Measurements from ENCODE around the gene CST7.
A peak's percentile ranks its signal among the peaks of the same experiment; 100 is the strongest.

Gene CST7

DNA sequence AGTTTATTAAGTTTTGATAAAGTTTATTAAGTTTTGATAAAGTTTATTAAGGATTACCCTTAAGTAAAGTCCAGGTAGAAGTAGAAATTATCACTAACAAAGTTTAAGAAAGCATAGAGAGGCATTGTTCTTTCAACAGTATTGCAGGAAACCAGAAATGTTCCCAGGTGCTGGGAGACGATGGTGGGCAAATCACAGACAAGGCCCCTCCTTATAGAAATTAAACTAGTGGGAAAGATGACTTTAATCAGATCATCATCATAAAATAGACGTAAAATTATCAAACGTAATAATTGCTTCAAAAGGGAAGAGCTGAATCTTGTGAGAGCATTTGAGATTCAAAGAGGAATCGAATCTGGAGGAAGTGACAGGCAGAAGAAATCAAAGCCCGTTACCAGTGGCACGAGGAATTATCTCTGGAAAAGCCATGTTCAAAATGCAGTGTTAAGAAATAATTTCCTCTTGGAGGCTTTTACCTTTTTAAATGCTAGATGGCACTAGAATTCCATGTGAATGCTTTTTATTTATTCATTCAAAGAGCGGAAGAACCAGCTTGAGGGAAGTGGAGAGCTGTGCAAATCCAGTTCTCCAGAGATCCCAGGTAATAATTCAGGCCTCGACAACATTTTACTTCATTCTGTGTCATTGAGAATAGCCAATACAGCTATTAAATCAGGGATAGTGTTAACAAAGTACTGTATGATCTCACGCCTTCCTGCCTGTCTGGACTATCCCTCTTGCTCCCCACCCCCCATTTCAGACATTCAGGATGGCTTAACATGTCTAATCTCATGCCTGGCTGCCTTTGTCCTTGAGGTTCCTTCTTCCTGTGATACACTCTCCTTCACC is 44.5 kb downstream of the CST7 start:
- H3K27ac ChIP-seq (ENCODE audit: low read depth, low read length), result peak overlapping the region; percentile 39; the same call in 1 of the 2 replicates
- H3K9me3 ChIP-seq (ENCODE audit: insufficient read depth, low read length), result no peaks in the 10 kb centered on the region
- H3K27me3 ChIP-seq (ENCODE audit: low read length), result no peaks in the 10 kb centered on the region
- TF ChIP-seq, protein P1, sequence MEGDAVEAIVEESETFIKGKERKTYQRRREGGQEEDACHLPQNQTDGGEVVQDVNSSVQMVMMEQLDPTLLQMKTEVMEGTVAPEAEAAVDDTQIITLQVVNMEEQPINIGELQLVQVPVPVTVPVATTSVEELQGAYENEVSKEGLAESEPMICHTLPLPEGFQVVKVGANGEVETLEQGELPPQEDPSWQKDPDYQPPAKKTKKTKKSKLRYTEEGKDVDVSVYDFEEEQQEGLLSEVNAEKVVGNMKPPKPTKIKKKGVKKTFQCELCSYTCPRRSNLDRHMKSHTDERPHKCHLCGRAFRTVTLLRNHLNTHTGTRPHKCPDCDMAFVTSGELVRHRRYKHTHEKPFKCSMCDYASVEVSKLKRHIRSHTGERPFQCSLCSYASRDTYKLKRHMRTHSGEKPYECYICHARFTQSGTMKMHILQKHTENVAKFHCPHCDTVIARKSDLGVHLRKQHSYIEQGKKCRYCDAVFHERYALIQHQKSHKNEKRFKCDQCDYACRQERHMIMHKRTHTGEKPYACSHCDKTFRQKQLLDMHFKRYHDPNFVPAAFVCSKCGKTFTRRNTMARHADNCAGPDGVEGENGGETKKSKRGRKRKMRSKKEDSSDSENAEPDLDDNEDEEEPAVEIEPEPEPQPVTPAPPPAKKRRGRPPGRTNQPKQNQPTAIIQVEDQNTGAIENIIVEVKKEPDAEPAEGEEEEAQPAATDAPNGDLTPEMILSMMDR (IDR thresholded peaks at IDR 0.05; ENCODE audit: insufficient read depth, low read length, poor library complexity, severe bottlenecking), result no peak
- TF ChIP-seq EZH2phosphoT487 (conservative IDR thresholded peaks at IDR 0.05; ENCODE audit: low read length), result no peak
- peak overlapping the region; percentile 83 for H2AFZ ChIP-seq (ENCODE audit: low read depth, low read length, severe bottlenecking)
- H3K4me3 ChIP-seq (ENCODE audit: insufficient read depth, low read length, poor library complexity, severe bottlenecking), result peak overlapping the region; percentile 84
- H3K4me2 ChIP-seq (ENCODE audit: low read depth, low read length, poor library complexity, severe bottlenecking), result peak overlapping the region; percentile 80
- H3K9me2 ChIP-seq (replicated peaks; ENCODE audit: insufficient read depth, low read length), result no peaks in the 10 kb centered on the region
- H3K9ac ChIP-seq (ENCODE audit: low read length), result peak overlapping the region; percentile 87
- H4K20me1 ChIP-seq (ENCODE audit: low read depth, low read length), result no peaks in the 10 kb centered on the region
- H3K36me3 ChIP-seq (ENCODE audit: low read length), result no peaks in the 10 kb centered on the region
- no peaks in the 10 kb centered on the region for H3F3A ChIP-seq (ENCODE audit: insufficient read depth)
- H3K79me2 ChIP-seq (ENCODE audit: insufficient read depth, low read length), result no peaks in the 10 kb centered on the region; the same call in 1 of the 2 replicates

DNA sequence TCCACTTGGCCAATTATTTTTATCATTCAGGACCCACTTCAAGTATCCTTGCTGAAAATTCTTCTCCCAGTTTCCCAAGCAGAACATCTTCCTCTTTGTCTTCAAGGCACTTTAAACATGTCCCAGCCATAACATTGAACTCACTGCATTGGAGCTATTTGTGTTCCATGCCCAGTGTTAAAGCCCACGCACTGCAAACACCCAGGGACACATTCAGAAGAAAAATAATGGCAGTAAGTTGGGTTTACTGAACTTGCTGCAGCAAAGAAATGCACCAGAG is 45.1 kb downstream of the CST7 start:
- no peaks in the 10 kb centered on the region for H3K9me3 ChIP-seq (ENCODE audit: insufficient read depth, low read length)
- no peak for TF ChIP-seq EZH2phosphoT487 (conservative IDR thresholded peaks at IDR 0.05; ENCODE audit: low read length)
- TF ChIP-seq, protein P1 (IDR thresholded peaks at IDR 0.05; ENCODE audit: insufficient read depth, low read length, poor library complexity, severe bottlenecking), result no peak
- H3K4me2 ChIP-seq (ENCODE audit: low read depth, low read length, poor library complexity, severe bottlenecking), result no peak overlapping the region
- H3K27ac ChIP-seq (ENCODE audit: low read depth, low read length), result no peak overlapping the region
- no peaks in the 10 kb centered on the region for H3K9me2 ChIP-seq (replicated peaks; ENCODE audit: insufficient read depth, low read length)
- no peak overlapping the region for H2AFZ ChIP-seq (ENCODE audit: low read depth, low read length, severe bottlenecking)
- no peak overlapping the region for H3K4me3 ChIP-seq (ENCODE audit: insufficient read depth, low read length, poor library complexity, severe bottlenecking)
- H3F3A ChIP-seq (ENCODE audit: insufficient read depth), result no peaks in the 10 kb centered on the region
- no peaks in the 10 kb centered on the region for H3K36me3 ChIP-seq (ENCODE audit: low read length)
- no peaks in the 10 kb centered on the region; the same call in 1 of the 2 replicates for H3K79me2 ChIP-seq (ENCODE audit: insufficient read depth, low read length)
- H3K9ac ChIP-seq (ENCODE audit: low read length), result no peak overlapping the region
- no peaks in the 10 kb centered on the region for H4K20me1 ChIP-seq (ENCODE audit: low read depth, low read length)
- H3K27me3 ChIP-seq (ENCODE audit: low read length), result no peaks in the 10 kb centered on the region

DNA sequence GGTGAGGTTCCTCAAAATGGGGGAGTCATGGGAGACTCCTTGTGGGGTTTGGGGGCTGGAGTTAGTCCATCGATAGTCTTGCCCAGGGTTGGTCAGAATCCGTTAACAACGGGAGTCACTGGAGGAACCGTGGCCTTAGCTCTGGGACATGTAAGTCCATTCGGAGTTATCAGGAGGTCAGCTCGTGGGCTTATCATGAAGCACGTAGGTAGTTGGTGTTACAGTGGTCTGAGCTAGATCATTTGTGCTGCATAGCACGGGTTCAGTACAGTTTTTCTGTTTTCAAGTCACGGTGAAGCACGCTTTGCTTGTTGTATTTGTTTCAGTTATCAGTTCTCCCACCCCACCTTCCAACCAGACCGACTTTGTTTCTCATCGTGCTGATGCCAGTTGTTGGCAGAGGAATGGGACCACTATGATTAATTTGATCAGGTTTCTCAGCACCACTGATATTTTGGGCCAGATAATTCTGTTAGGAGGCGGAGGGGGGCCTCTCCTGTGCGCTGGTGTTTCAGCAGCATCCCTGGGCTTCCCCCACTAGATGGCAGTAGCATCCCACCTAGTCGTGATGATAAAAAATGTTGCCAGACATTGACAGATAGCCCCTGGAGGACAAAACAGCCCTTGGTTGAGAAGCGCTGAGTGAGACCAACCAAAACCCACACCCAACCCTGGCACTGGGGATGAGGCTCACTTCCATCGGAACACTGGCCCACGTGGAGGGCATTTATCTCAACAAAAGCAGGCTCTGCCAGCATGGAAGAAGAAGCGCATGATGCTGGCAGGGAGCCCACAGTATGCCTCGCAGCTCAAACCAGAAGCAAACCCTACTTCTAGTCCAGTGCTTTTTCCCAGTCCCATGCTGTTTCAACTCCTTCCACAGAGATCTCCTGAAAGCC is 45.6 kb downstream of the CST7 start:
- no peaks in the 10 kb centered on the region; the same call in 1 of the 2 replicates for H3K79me2 ChIP-seq (ENCODE audit: insufficient read depth, low read length)
- H4K20me1 ChIP-seq (ENCODE audit: low read depth, low read length), result no peaks in the 10 kb centered on the region
- H3K9me2 ChIP-seq (replicated peaks; ENCODE audit: insufficient read depth, low read length), result no peaks in the 10 kb centered on the region
- no peaks in the 10 kb centered on the region for H3K36me3 ChIP-seq (ENCODE audit: low read length)
- H3K9ac ChIP-seq (ENCODE audit: low read length), result no peak overlapping the region
- H3K9me3 ChIP-seq (ENCODE audit: insufficient read depth, low read length), result no peaks in the 10 kb centered on the region
- no peak overlapping the region for H3K27ac ChIP-seq (ENCODE audit: low read depth, low read length)
- H2AFZ ChIP-seq (ENCODE audit: low read depth, low read length, severe bottlenecking), result no peak overlapping the region
- no peaks in the 10 kb centered on the region for H3F3A ChIP-seq (ENCODE audit: insufficient read depth)
- H3K27me3 ChIP-seq (ENCODE audit: low read length), result no peaks in the 10 kb centered on the region
- H3K4me3 ChIP-seq (ENCODE audit: insufficient read depth, low read length, poor library complexity, severe bottlenecking), result no peak overlapping the region
- no peak overlapping the region for H3K4me2 ChIP-seq (ENCODE audit: low read depth, low read length, poor library complexity, severe bottlenecking)
- TF ChIP-seq, protein P1 (IDR thresholded peaks at IDR 0.05; ENCODE audit: insufficient read depth, low read length, poor library complexity, severe bottlenecking), result peak; percentile 87
- no peak for TF ChIP-seq EZH2phosphoT487 (conservative IDR thresholded peaks at IDR 0.05; ENCODE audit: low read length)
